Transverse colon (tissue), 3 donors: ENCODE results near the gene SUGCT.

Experiments
- EP300 ChIP-seq: sonication (generic); formaldehyde crosslinking; IDR thresholded peaks from one replicate; pipeline ENCODE4 v1.6.1; 2017; ENCODE audit warnings: antibody characterized with exemption, low read depth
- POLR2A ChIP-seq: fragments of 450-650 bp; IDR thresholded peaks from one replicate; pipeline ENCODE4 v1.6.1; 2016; ENCODE audit warnings: antibody characterized with exemption, mild to moderate bottlenecking, moderate library complexity
- TF ChIP-seq, protein P1 (sequence below), 5 experiments: fragments of 200-600 bp in 3 of 5; fragments of 450-650 bp in 2 of 5; sonication (generic) in 3 of 5; IDR thresholded peaks; 1 replicate in 2 of 5; 2 replicates in 3 of 5; pipeline ENCODE4 v1.5.1; 2016 to 2017; ENCODE audit warnings: antibody characterized with exemption in 5 of 5, inconsistent platforms in 3 of 5, mild to moderate bottlenecking in 2 of 5, moderate library complexity in 1 of 5

DNA sequence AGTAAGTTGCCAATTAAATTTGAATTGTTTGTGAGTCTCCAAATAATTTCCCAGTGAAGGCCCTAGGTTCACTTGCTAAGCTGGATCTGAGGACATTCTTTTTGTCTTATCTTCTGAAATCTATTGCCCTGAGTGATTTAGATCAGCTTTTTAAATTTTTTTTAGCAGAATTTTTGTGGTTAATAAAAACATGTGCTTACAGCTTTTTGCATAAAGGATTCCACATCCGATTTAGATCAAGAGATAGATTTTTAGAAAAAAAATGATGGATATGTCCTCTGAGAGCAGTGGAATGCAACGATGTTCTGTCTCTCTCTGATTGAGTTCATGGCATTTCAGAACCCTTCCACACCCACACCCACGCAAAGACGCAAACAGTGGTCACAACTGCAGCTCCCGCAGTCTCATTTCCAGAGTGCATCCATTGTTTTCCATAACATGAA lies 358.8 kb downstream of the SUGCT start:
- TF ChIP-seq POLR2A (no peak), EP300 (no peak)
- TF ChIP-seq, protein P1, sequence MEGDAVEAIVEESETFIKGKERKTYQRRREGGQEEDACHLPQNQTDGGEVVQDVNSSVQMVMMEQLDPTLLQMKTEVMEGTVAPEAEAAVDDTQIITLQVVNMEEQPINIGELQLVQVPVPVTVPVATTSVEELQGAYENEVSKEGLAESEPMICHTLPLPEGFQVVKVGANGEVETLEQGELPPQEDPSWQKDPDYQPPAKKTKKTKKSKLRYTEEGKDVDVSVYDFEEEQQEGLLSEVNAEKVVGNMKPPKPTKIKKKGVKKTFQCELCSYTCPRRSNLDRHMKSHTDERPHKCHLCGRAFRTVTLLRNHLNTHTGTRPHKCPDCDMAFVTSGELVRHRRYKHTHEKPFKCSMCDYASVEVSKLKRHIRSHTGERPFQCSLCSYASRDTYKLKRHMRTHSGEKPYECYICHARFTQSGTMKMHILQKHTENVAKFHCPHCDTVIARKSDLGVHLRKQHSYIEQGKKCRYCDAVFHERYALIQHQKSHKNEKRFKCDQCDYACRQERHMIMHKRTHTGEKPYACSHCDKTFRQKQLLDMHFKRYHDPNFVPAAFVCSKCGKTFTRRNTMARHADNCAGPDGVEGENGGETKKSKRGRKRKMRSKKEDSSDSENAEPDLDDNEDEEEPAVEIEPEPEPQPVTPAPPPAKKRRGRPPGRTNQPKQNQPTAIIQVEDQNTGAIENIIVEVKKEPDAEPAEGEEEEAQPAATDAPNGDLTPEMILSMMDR (IDR thresholded peaks at IDR 0.05), result no peak
